Testis (tissue), 2 donors: Measurements from ENCODE around the gene RAP1GDS1.

Source experiments
- POLR2A ChIP-seq: fragments of 450-650 bp; IDR thresholded peaks from one replicate; pipeline ENCODE4 v1.6.1; 2017; ENCODE audit warnings: antibody characterized with exemption, mild to moderate bottlenecking, moderate library complexity
- TF ChIP-seq, protein P1 (sequence below), 3 experiments: fragments of 450-650 bp in 2 of 3; fragments of 200-600 bp in 1 of 3; sonication (generic) in 1 of 3; IDR thresholded peaks; one replicate each; pipeline ENCODE4 v1.5.1; 2016 to 2019; ENCODE audit warnings: antibody characterized with exemption in 3 of 3, mild to moderate bottlenecking in 2 of 3, moderate library complexity in 1 of 3

DNA sequence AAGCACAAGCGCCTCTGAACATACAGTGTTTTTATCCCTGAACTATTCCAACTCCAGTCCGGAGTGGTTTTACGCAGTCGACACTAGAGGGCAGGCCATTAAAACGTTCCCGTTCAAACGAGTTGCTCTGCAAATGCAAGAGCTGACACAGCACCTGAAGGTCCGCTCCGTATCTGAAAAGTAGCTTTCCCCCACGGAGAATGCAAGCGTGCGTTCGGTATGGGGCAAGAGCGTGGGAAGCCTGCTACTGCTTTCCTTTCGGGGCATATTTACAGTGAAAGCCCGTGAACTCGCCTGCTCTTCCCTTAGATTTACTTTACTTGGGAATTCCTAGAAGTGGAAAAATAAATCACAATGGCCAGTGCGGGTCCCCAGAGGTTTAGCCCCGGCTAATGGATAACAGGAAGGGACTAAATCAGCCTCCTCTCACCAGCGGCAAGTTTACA is 206.5 kb downstream of the RAP1GDS1 start:
- TF ChIP-seq, protein P1, sequence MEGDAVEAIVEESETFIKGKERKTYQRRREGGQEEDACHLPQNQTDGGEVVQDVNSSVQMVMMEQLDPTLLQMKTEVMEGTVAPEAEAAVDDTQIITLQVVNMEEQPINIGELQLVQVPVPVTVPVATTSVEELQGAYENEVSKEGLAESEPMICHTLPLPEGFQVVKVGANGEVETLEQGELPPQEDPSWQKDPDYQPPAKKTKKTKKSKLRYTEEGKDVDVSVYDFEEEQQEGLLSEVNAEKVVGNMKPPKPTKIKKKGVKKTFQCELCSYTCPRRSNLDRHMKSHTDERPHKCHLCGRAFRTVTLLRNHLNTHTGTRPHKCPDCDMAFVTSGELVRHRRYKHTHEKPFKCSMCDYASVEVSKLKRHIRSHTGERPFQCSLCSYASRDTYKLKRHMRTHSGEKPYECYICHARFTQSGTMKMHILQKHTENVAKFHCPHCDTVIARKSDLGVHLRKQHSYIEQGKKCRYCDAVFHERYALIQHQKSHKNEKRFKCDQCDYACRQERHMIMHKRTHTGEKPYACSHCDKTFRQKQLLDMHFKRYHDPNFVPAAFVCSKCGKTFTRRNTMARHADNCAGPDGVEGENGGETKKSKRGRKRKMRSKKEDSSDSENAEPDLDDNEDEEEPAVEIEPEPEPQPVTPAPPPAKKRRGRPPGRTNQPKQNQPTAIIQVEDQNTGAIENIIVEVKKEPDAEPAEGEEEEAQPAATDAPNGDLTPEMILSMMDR (IDR thresholded peaks at IDR 0.05), result peak; percentile 76 to 82 (median 81)
- TF ChIP-seq POLR2A, result no peak
